Type B pancreatic cell (in vitro differentiated cells): ENCODE results near the gene TENM4. TPM values are rescaled to one million over a fixed set of nuclear protein-coding genes. Genes with fewer than 3 reads are reported as not detected.

Experiments used
- DNase-seq: peaks from one replicate; pipeline ENCODE4 v3.0.0; 2021; ENCODE audit warnings: mixed read lengths; ENCODE audit not compliant: unreplicated experiment; ENCODE audit errors: extremely low spot score
- H3K27ac Mint-ChIP-seq: 2 replicates; pipeline ENCODE4 v1.8.0; 2021; ENCODE audit warnings: mild to moderate bottlenecking, mixed read lengths
- H3K27me3 Mint-ChIP-seq: 2 replicates; pipeline ENCODE4 v1.8.0; 2021; ENCODE audit warnings: mixed read lengths
- H3K36me3 Mint-ChIP-seq: 2 replicates; pipeline ENCODE4 v1.8.0; 2021; ENCODE audit warnings: mixed read lengths
- H3K4me1 Mint-ChIP-seq: one replicate; pipeline ENCODE4 v1.8.0; 2021; ENCODE audit warnings: mixed read lengths; ENCODE audit not compliant: unreplicated experiment
- H3K4me3 Mint-ChIP-seq: 2 replicates; pipeline ENCODE4 v1.8.0; 2021; ENCODE audit warnings: mild to moderate bottlenecking, mixed read lengths
- H3K9me3 Mint-ChIP-seq: 2 replicates; pipeline ENCODE4 v1.8.0; 2021; ENCODE audit warnings: mixed read lengths
- CTCF ChIP-seq: fragments of 200-600 bp; sonication (generic); conservative IDR thresholded peaks from 2 replicates; pipeline ENCODE4 v1.5.0; 2021; ENCODE audit warnings: antibody characterized with exemption, mild to moderate bottlenecking
- total RNA-seq: library from RNA; stranded (reverse); gene quantifications from 2 replicates; pipeline ENCODE4 v1.2.1, GENCODE V29; 2021; ENCODE audit warnings: low replicate concordance

TENM4 gene
- total RNA-seq, 1 donor from 2014 or later: 156 TPM

GRCh38 chr11:79033833-79034232, 407.0 kb downstream of the TENM4 start:
- Mint-ChIP-seq H3K9me3 (no peaks in the 10 kb centered on the region), H3K4me1 (peaks cover 41% of the 10 kb centered on the region), H3K36me3 (peaks cover 3% of the 10 kb centered on the region), H3K27me3 (peaks cover 12% of the 10 kb centered on the region), H3K27ac (no peak overlapping the region), H3K4me3 (no peak overlapping the region)
- TF ChIP-seq CTCF: no peak
- no peak for DNase-seq

- H3K4me1 Mint-ChIP-seq: peaks cover 51% of the 10 kb centered on the region
- no peak for DNase-seq
Measured at GRCh38 chr11:79030448-79030847, 410.4 kb downstream of the TENM4 start.

GRCh38 chr11:79028225-79028624, 412.6 kb downstream of the TENM4 start:
- no peaks in the 10 kb centered on the region for H3K9me3 Mint-ChIP-seq
- peaks cover 47% of the 10 kb centered on the region for H3K4me1 Mint-ChIP-seq
- H3K27ac Mint-ChIP-seq: no peak overlapping the region
- no peaks in the 10 kb centered on the region for H3K36me3 Mint-ChIP-seq
- H3K27me3 Mint-ChIP-seq: peaks cover 11% of the 10 kb centered on the region
- TF ChIP-seq CTCF: no peak
- no peak for DNase-seq
- no peak overlapping the region for H3K4me3 Mint-ChIP-seq

More at GRCh38 chr11:79030448-79030847, 410.4 kb downstream of the TENM4 start:
- Mint-ChIP-seq H3K4me3 (peak overlapping the region; percentile 1), H3K36me3 (no peaks in the 10 kb centered on the region), H3K27ac (peak overlapping the region; percentile 46), H3K27me3 (peaks cover 11% of the 10 kb centered on the region), H3K9me3 (no peaks in the 10 kb centered on the region)
- no peak for TF ChIP-seq CTCF

- Mint-ChIP-seq H3K9me3 (no peaks in the 10 kb centered on the region), H3K4me3 (no peak overlapping the region), H3K27ac (no peak overlapping the region), H3K27me3 (peaks cover 11% of the 10 kb centered on the region), H3K36me3 (peaks cover 5% of the 10 kb centered on the region), H3K4me1 (peaks cover 43% of the 10 kb centered on the region)
- no peak for DNase-seq
- no peak for TF ChIP-seq CTCF
Measured at GRCh38 chr11:79026803-79027445, 413.9 kb downstream of the TENM4 start.

GRCh38 chr11:79025622-79026021, 415.2 kb downstream of the TENM4 start:
- Mint-ChIP-seq H3K9me3 (no peaks in the 10 kb centered on the region), H3K36me3 (peaks cover 14% of the 10 kb centered on the region), H3K27ac (no peak overlapping the region), H3K4me1 (peaks cover 33% of the 10 kb centered on the region), H3K27me3 (peaks cover 6% of the 10 kb centered on the region), H3K4me3 (no peak overlapping the region)
- DNase-seq: no peak
- no peak for TF ChIP-seq CTCF

GRCh38 chr11:79025097-79025496, 415.7 kb downstream of the TENM4 start:
- Mint-ChIP-seq H3K27ac (no peak overlapping the region), H3K36me3 (peaks cover 14% of the 10 kb centered on the region), H3K9me3 (no peaks in the 10 kb centered on the region), H3K27me3 (peaks cover 3% of the 10 kb centered on the region), H3K4me1 (peaks cover 29% of the 10 kb centered on the region), H3K4me3 (no peak overlapping the region)
- no peak for DNase-seq
- TF ChIP-seq CTCF: no peak
